ENCODE results near the gene REPS2.
"Not testable (repeated sequence)": the region's sequence is repeated elsewhere in the genome, so short reads cannot be mapped to it uniquely, and the experiment has no call there.

REPS2 gene

DNA sequence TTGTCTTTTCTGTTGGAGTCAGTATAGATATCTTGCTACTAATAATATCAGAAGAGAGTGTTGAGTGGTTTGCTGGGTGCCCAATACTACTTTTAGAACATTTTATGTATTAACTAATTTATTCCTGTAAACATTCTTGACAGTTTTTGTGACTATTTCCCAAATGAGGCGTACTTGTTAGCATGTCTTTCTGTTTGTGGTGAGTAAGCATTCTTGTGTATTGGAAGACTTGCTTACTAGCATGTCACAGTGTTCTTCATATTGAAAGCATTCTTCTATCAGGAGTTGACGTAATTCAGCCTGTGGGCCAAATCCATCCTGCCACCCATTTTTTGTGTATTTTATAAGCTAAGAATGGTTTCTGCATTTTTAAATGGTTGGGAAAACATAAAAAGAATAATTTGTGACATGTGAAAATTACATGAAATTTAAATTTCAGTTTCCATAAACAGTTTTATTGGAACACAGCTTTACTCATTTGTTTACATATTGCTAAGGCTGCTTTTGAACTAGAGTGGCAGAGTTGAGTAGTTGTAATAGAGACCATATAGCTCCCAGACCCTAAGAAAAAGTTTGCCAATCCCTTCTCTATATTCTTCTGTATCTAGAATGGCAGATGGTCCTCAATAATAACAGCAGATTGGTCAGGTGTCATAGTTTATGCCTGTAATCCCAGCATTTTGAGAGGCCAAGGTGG lies 20.4 kb downstream of the REPS2 start:
- DNase-seq = no peak

DNA sequence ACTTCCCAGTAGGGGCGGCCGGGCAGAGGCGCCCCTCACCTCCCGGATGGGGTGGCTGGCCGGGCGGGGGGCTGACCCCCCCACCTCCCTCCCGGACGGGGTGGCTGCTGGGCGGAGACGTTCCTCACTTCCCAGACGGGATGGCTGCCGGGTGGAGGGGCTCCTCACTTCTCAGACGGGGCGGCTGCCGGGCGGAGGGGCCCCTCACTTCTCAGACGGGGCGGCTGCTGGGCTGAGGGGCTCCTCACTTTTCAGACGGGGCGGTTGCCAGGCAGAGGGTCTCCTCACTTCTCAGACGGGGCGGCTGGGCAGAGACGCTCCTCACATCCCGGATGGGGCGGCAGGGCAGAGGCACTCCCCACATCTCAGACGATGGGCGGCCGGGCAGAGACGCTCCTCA lies 22.3 kb downstream of the REPS2 start:
- DNase-seq = not testable (repeated sequence)

GRCh38 chrX:16970977-16971376 lies 24.5 kb downstream of the REPS2 start:
- DNase-seq = no peak

DNA sequence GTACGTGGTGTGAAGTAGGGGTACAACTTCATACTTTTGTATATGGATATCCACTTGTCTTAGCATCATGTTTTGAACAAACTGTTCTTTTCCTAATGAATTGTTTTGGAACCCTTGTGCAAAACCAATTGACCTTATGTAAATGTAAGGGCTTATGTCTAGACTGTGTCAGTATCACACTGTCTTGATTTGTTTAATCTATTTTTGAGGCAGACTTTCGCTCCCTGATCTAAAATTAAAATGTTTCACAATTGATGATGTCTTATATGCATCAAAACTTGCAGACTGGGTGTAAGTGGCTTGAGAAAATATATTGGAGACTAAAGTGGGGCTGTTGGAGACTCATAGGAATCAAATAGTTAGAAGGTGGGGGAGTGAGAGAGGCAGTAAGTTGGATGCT lies 25.2 kb downstream of the REPS2 start:
- no peak for DNase-seq

DNA sequence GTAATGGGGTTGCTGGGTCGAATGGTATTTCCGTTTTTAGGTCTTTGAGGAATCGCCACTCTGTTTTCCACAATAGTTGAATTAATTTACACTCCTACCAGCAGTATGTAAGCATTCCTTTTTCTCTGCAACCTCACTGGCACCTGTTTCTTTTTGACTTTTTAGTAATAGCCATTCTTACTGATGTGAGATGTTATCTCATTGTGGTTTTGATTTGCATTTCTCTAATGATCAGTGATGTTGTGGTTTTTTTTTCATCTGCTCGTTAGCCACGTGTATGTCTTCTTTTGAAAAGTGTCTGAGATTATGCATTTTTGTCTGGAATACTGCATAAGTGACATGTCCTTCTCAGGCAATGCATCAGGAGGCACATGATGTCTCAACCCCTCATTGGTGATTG lies 28.8 kb downstream of the REPS2 start:
- DNase-seq = no peak

DNA sequence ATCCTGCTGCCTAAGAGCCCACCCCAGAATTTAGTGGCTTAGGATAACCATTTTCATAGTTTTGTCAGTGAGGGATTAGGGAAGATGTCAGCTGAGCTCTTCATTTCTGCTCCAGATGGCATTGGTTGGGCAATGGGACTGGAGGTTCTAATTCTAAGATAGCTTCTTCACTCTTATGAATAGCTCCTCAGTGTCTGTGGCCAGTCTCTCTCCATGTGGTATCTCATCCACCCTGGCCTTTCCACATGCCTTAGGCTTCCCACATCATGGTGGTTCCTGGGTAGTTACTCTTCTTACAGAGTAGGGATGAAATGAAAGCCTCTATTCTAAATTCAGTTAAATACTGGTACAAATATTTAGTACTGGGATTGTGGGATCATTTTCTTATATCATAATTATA lies 31.3 kb downstream of the REPS2 start:
- DNase-seq = no peak

- no peak for DNase-seq
These were observed 31.9 kb downstream of the REPS2 start for GRCh38 chrX:16978193-16978984.

- DNase-seq = no peak
These were observed 32.8 kb downstream of the REPS2 start for GRCh38 chrX:16979226-16979625.

- no peak for DNase-seq
These were observed 34.8 kb downstream of the REPS2 start for GRCh38 chrX:16981209-16981608.

- DNase-seq = no peak
These were observed 35.5 kb downstream of the REPS2 start for GRCh38 chrX:16981980-16982379.

GRCh38 chrX:16983051-16983450 lies 36.6 kb downstream of the REPS2 start:
- DNase-seq = no peak

DNA sequence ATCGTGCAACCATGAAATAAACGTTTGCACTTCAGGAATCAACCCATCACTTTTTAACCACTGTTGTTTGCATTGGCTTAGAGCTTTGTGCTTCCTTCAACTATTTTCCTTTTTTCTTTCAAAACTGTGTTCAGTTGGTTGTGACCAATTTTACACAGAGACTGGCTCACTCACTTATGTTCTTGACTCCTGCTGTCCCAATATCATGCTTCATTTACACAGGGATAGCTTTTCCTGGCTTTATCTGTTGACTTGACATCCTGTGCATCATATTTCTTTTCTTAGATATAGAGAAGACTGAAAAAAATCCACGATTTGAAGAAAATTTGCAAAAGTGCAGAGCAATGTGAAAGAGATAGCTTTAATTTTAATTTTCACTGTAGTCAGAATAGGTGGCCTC lies 38.8 kb downstream of the REPS2 start:
- no peak for DNase-seq

- DNase-seq = no peak
These were observed 39.7 kb downstream of the REPS2 start for GRCh38 chrX:16986169-16986568.

GRCh38 chrX:16989750-16990149 lies 43.3 kb downstream of the REPS2 start:
- no peak for DNase-seq

GRCh38 chrX:16990839-16991238 lies 44.4 kb downstream of the REPS2 start:
- DNase-seq = no peak

GRCh38 chrX:16992445-16992844 lies 46.0 kb downstream of the REPS2 start:
- no peak for DNase-seq

DNA sequence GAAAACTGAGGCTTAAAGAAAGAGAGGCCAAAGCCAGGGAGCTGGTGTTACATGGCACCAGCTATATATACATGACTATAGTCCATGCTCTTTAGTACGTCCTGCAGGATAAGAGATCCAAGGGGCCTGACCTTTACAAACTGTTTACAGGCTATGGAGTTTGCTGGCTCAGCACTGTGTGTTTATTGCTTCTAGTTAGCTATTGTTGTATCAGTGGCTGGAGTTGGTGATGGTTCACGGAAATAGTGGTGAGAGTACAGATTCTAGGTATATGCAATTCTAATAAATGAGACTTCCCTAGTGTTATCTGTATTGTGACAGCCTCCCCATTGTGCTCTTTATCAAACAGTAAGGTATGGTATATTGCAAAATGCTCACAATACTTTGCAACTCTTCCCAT lies 46.5 kb downstream of the REPS2 start:
- no peak for DNase-seq

- no peak for DNase-seq
These were observed 47.4 kb downstream of the REPS2 start for GRCh38 chrX:16993791-16994318.

DNA sequence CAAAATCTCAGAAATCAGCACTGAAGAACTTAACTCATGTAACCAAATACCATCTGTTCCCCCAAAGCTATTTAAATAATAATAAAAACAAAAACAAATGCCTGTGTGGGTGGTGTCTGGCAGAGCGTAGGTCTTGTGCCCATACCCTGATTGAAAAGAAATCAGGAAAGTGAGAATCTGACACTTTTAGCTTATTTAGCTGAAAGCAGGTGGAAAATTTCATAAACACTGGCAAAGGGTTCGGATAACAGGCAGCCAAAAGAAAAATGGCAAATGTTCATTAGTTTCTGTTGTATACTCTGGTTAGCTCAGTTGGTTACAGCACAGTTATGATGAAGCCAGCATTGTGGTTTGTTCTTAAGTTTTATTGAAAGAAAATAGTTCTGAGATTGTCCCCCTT lies 48.3 kb downstream of the REPS2 start:
- DNase-seq = no peak

DNA sequence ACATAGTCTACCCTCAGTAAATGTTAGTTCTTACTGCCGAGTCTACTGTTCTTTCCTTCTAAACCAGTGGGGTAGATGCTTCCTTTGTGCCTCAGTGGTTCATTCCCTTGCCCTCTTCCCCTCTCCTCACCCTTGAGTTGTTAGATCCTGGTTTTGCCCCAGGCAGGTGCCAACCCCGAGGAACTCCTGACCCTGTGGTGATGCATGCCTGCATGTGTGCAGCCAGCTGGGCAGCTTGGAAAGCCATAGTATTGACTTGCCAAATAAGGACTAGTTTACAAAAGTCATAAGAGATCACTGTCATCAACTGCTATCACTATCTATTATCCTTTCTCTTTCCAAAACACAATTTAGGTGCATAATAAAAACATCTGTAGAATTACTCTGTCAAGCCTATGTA lies 50.9 kb downstream of the REPS2 start:
- DNase-seq = no peak

GRCh38 chrX:16999275-16999674 lies 52.8 kb downstream of the REPS2 start:
- no peak for DNase-seq

- DNase-seq = no peak
These were observed 54.3 kb downstream of the REPS2 start for GRCh38 chrX:17000751-17001150.

DNA sequence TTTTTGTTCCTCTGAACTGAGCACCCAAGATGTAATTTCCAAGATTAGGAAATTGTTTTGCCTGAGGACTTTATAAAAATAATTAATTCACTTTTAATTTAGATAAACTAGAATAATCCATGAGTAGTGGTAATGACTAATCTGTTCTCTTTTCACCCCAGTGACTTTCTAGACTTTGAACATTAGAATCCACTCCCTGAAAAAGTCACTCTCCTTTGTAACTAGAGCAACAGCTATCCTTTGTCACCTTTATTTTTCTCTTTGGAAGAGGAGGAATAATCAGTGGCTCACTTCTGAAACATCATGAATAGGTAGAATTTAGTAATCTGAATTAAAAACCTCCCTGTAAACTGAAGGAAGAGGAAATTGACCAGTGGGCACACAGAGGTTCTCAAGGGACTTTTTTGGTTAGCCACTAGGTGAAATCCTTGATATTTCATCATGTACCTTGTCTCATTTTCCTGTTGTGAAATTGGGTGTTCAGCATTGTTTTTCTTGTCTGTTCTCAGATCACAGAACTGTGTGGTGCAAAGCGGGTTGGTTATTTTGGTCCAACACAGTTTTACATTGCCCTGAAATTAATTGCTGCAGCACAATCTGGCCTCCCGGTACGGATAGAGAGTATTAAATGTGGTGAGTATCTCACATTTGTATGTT lies 59.4 kb downstream of the REPS2 start:
- DNase-seq = no peak

All from CD4-positive, alpha-beta T cell treated with Interleukin-10 for 1 hour (primary cell).